ENCODE results near the gene SNAI3. TPM values are rescaled to one million over a fixed set of nuclear protein-coding genes. Genes with fewer than 3 reads are reported as not detected.
"Not testable (repeated sequence)": the region's sequence is repeated elsewhere in the genome, so short reads cannot be mapped to it uniquely, and the experiment has no call there.

The SNAI3 gene
- total RNA-seq, 2 donors from 2014 or later: 0.25 to 0.40 TPM

DNA sequence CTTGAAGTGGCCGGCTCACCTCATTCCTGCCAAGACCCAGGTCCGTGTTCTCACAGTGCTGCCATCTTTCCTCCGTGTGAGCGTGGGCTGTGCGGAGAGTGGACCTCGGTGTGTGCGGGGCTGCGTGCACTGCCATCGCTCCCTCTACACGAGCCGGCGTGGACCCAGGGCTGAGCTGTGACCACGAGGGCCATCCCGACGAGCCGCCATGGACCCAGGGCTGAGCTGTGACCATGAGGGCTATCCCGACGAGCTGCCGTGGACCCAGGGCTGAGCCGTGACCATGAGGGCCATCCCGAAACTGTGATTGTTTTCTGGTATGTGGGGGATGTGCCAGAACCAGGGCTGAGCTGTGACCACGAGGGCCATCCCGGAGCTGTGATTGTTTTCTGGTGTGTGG is 14.5 kb downstream of the SNAI3 start:
- intact Hi-C loops (cut with DNase I): no loop called here
- H3K9ac ChIP-seq (ENCODE audit: low read depth in 2 of 2, low read length in 2 of 2): no peak overlapping the region

DNA sequence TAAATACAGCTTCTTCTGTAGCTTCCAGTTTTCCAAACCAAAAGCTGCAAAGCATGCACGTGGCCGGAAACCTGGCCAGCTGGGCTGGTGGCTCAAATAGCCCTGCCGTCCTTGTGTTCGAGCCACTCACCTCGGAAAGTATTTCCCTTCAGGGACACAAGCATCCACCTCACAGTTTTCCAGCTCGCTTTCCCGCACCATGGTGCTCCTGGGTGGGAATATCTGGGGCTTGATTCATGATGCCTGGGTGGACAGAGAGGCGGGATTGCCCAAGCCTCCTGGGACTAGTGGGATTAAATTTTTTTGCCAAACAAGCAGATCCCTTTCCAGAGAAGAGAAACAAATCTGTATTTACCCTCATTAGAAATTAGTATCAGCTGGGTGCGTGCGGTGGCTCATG is 16.3 kb downstream of the SNAI3 start:
- Histone ChIP-seq H3K4me1 (no peaks in the 10 kb centered on the region), H3K4me3 (no peak overlapping the region), H3K36me3 (no peaks in the 10 kb centered on the region), H3K27ac (no peak overlapping the region), H3K9me3 (no peaks in the 10 kb centered on the region), H3K27me3 (no peaks in the 10 kb centered on the region), H3K9ac (ENCODE audit: low read depth in 2 of 2, low read length in 2 of 2) (no peak overlapping the region)
- intact Hi-C loops (cut with DNase I): no loop called here
- DNase-seq: no peak
- TF ChIP-seq, protein P1, sequence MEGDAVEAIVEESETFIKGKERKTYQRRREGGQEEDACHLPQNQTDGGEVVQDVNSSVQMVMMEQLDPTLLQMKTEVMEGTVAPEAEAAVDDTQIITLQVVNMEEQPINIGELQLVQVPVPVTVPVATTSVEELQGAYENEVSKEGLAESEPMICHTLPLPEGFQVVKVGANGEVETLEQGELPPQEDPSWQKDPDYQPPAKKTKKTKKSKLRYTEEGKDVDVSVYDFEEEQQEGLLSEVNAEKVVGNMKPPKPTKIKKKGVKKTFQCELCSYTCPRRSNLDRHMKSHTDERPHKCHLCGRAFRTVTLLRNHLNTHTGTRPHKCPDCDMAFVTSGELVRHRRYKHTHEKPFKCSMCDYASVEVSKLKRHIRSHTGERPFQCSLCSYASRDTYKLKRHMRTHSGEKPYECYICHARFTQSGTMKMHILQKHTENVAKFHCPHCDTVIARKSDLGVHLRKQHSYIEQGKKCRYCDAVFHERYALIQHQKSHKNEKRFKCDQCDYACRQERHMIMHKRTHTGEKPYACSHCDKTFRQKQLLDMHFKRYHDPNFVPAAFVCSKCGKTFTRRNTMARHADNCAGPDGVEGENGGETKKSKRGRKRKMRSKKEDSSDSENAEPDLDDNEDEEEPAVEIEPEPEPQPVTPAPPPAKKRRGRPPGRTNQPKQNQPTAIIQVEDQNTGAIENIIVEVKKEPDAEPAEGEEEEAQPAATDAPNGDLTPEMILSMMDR (IDR thresholded peaks at IDR 0.05): no peak

More for the DNA sequence above, 14.5 kb downstream of the SNAI3 start:
- no peaks in the 10 kb centered on the region for H3K27me3 ChIP-seq
- no peak for DNase-seq
- no peak overlapping the region for H3K4me3 ChIP-seq
- H3K4me1 ChIP-seq: no peaks in the 10 kb centered on the region
- TF ChIP-seq, protein P1 (IDR thresholded peaks at IDR 0.05): no peak
- no peaks in the 10 kb centered on the region for H3K36me3 ChIP-seq
- H3K27ac ChIP-seq: no peak overlapping the region
- H3K9me3 ChIP-seq: no peaks in the 10 kb centered on the region

DNA sequence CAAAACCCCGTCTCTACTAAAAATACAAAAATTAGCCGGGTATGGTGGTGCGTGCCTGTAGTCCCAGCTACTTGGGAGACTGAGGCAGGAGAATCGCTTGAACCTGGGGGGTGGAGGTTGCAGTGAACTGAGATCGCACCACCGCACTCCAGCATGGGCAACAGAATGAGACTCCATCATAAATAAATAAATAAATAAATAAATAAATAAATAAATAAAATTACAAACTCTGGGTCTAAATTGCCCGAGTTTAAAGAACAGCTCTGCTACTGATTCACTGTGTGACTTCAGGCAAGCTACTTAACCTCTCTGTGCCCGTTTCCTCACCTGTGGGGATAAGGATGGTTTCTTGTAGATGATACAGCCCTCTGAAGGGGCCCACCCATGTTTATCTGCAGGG is 16.8 kb downstream of the SNAI3 start:
- DNase-seq; H3K4me1 ChIP-seq; intact Hi-C loops (cut with DNase I); H3K9me3 ChIP-seq; H3K4me3 ChIP-seq; H3K9ac ChIP-seq (ENCODE audit: low read depth in 2 of 2, low read length in 2 of 2); H3K36me3 ChIP-seq; H3K27me3 ChIP-seq; H3K27ac ChIP-seq: not testable (repeated sequence)

DNA sequence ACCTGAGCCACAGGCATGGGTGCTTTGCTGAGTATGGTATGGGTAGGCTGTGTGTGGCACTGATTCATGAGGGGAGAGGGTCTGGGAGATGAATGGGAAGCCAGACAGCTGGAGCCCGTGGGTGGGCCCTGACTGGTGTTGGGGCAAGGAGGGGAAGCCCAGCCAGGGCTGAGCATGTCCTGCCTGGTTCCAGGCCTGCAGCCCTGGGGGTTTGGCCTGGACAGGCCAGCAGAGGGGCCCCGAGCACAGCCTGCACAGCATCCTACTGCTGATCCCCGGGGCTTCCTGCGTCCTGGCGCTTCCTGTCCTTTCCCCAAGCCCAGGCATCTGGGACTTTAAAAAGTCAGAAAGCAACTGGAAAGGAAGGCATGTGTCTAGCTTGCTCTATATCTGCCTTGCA is 18.8 kb downstream of the SNAI3 start:
- Histone ChIP-seq H3K36me3 (no peaks in the 10 kb centered on the region), H3K9me3 (no peaks in the 10 kb centered on the region), H3K9ac (ENCODE audit: low read depth in 2 of 2, low read length in 2 of 2) (no peak overlapping the region), H3K4me1 (no peaks in the 10 kb centered on the region), H3K27ac (no peak overlapping the region), H3K4me3 (no peak overlapping the region), H3K27me3 (no peaks in the 10 kb centered on the region)
- TF ChIP-seq, protein P1 (IDR thresholded peaks at IDR 0.05): no peak
- no peak for DNase-seq
- intact Hi-C loops (cut with DNase I): no loop called here

DNA sequence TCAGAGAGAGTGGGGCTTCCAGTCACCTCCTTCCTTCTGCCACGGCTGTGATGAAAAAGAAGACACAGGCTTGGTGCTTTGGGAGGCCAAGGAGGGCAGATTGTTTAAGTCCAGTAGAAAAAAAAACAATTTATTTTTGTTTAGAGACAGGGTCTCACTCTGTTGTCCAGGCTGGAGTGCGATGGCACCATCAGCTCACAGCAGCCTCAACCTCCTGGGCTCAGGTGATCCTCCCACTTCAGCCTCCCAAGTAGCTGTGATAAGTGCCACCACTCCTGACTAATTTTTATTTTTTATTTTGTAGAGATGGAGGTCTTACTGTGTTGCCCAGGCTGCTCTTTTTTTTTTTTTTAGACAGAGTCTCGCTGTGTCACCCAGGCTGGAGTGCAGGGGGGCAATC is 20.7 kb downstream of the SNAI3 start:
- Histone ChIP-seq H3K4me1 (peaks cover 4% of the 10 kb centered on the region), H3K4me3 (no peak overlapping the region), H3K9ac (ENCODE audit: low read depth in 2 of 2, low read length in 2 of 2) (no peak overlapping the region), H3K36me3 (no peaks in the 10 kb centered on the region), H3K9me3 (no peaks in the 10 kb centered on the region), H3K27ac (no peak overlapping the region), H3K27me3 (no peaks in the 10 kb centered on the region)
- no peak for DNase-seq
- TF ChIP-seq, protein P1 (IDR thresholded peaks at IDR 0.05): no peak
- intact Hi-C loops (cut with DNase I): no loop called here

DNA sequence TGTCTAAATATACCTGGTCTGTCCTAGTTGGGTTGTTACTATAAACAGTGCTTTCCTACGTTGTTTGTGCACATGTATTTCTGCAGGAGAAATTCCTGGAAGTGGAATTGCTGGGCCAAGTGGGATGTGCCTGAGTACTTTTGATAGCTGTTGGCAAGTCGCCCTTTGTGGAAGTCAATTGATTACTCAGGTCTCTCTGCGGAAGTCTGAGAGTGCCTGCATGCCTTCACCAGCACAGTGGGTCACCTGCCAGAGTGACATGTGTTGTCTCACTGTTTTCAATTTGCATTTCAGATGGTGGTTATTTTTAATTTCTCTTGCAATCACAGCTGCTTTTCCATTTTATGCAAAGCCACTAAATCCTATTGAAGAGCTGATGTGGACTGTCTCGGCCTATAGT is 21.2 kb downstream of the SNAI3 start:
- Histone ChIP-seq H3K4me1 (peaks cover 4% of the 10 kb centered on the region), H3K27ac (no peak overlapping the region), H3K9me3 (no peaks in the 10 kb centered on the region)

More for the DNA sequence above, 21.2 kb downstream of the SNAI3 start:
- TF ChIP-seq, protein P1 (IDR thresholded peaks at IDR 0.05): no peak
- no peaks in the 10 kb centered on the region for H3K36me3 ChIP-seq
- no peaks in the 10 kb centered on the region for H3K27me3 ChIP-seq
- DNase-seq: no peak
- intact Hi-C loops (cut with DNase I): no loop called here
- no peak overlapping the region for H3K9ac ChIP-seq (ENCODE audit: low read depth in 2 of 2, low read length in 2 of 2)
- no peak overlapping the region for H3K4me3 ChIP-seq

All from colonic mucosa (tissue), 4 donors.